Peyer's patch (tissue), 4 donors: ENCODE data around the gene BCAS3. TPM values are rescaled to one million over a fixed set of nuclear protein-coding genes. Genes with fewer than 3 reads are reported as not detected.

ENCODE experiments used
- DNase-seq, 3 donors: peaks; one replicate each; pipeline ENCODE4 v3.0.0-alpha.2; 2017 to 2019
- H3K27ac ChIP-seq, 4 donors: fragments of 200-600 bp; sonication (generic); one replicate each; pipeline ENCODE4 v1.5.1; 2016 to 2019
- H3K27me3 ChIP-seq, 2 donors: fragments of 200-600 bp; sonication (generic); one replicate each; pipeline ENCODE4 v1.5.1; 2019
- H3K36me3 ChIP-seq, 3 donors: fragments of 200-600 bp; sonication (generic); one replicate each; pipeline ENCODE4 v1.5.1; 2016 to 2019
- H3K4me1 ChIP-seq, 4 donors: fragments of 200-600 bp; sonication (generic); one replicate each; pipeline ENCODE4 v1.5.1; 2016 to 2019
- H3K4me3 ChIP-seq, 4 donors: fragments of 200-600 bp; sonication (generic); 1 replicate in 3 of 4; 2 replicates in 1 of 4; pipeline ENCODE4 v1.5.1; 2016 to 2019; ENCODE audit warnings: mild to moderate bottlenecking in 1 of 4
- H3K9me3 ChIP-seq, 4 donors: fragments of 200-600 bp; sonication (generic); one replicate each; pipeline ENCODE4 v1.5.1; 2016 to 2019; ENCODE audit warnings: mild to moderate bottlenecking in 1 of 4
- POLR2A ChIP-seq, 2 donors: fragments of 450-650 bp; IDR thresholded peaks; one replicate each; pipeline ENCODE4 v1.5.1; 2017; ENCODE audit warnings: antibody characterized with exemption in 2 of 2, mild to moderate bottlenecking in 2 of 2, moderate library complexity in 2 of 2
- total RNA-seq, 4 donors: library from RNA; depleted of rRNA; stranded (reverse); fragments of >200 nt; gene quantifications; one replicate each; pipeline ENCODE4 v1.1.0, GENCODE V29; 2016
- TF ChIP-seq, protein P1 (sequence below), 6 experiments: fragments of 450-650 bp in 4 of 6; fragments of 200-600 bp in 2 of 6; sonication (generic) in 1 of 6; IDR thresholded peaks; one replicate each; pipeline ENCODE4 v1.5.1; 2017 to 2019; ENCODE audit warnings: antibody characterized with exemption in 6 of 6, mild to moderate bottlenecking in 3 of 6, moderate library complexity in 1 of 6

Gene BCAS3
- total RNA-seq, 4 donors from 2014 or later: 25.7 to 109 (median 57.1) TPM

DNA sequence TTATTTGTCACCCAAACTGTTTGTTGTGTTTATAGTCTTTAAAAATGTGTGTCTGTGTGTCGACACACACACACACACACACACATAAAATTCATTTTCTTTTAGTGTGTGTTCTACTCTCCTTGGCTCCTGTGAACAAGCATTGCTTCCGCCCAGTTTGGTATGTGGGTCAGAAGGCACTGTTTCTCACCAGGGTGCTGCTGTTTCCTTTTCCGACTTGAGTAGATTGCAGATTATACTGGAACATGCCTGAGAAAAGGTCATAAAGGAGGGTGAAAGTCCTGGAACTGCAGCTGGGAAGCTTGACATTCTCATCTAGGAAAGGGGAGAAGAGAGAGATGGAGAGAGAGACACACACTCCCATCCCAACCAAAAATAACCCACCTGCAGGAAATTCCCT, 330.3 kb downstream of the BCAS3 start:
- Histone ChIP-seq H3K27me3 (no peaks in the 10 kb centered on the region), H3K36me3 (no peaks in the 10 kb centered on the region), H3K4me1 (peaks cover 0 to 5% (median 0%) of the 10 kb centered on the region in 4 donors), H3K4me3 (no peak overlapping the region), H3K9me3 (no peaks in the 10 kb centered on the region), H3K27ac (no peak overlapping the region)
- no peak for TF ChIP-seq POLR2A (IDR thresholded peaks at IDR 0.05)
- TF ChIP-seq, protein P1, sequence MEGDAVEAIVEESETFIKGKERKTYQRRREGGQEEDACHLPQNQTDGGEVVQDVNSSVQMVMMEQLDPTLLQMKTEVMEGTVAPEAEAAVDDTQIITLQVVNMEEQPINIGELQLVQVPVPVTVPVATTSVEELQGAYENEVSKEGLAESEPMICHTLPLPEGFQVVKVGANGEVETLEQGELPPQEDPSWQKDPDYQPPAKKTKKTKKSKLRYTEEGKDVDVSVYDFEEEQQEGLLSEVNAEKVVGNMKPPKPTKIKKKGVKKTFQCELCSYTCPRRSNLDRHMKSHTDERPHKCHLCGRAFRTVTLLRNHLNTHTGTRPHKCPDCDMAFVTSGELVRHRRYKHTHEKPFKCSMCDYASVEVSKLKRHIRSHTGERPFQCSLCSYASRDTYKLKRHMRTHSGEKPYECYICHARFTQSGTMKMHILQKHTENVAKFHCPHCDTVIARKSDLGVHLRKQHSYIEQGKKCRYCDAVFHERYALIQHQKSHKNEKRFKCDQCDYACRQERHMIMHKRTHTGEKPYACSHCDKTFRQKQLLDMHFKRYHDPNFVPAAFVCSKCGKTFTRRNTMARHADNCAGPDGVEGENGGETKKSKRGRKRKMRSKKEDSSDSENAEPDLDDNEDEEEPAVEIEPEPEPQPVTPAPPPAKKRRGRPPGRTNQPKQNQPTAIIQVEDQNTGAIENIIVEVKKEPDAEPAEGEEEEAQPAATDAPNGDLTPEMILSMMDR (IDR thresholded peaks at IDR 0.05): no peak
- DNase-seq: no peak

DNA sequence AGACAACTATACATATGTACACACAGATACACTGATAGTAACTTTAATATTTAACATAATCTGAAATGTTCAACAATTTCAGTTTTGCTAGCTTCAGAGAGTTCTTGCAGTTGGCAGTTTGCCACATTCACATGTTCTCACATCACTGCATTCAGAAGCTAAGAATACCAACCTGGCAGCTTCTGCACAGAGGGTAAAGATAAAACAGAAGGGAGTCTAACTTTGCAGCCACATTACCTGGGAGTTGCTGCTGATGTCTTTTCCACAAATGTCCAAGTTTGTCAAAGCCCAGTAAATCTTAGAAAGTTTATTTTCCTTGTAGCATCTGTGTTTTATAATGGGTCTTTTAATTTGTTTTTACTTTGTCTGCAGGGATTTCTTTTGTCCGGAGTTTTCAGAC, 332.0 kb downstream of the BCAS3 start:
- no peaks in the 10 kb centered on the region for H3K36me3 ChIP-seq
- TF ChIP-seq POLR2A (IDR thresholded peaks at IDR 0.05): no peak
- TF ChIP-seq, protein P1 (IDR thresholded peaks at IDR 0.05): no peak
- H3K4me3 ChIP-seq: no peak overlapping the region
- H3K27me3 ChIP-seq: no peaks in the 10 kb centered on the region
- DNase-seq: no peak
- H3K4me1 ChIP-seq: peaks cover 0 to 5% (median 0%) of the 10 kb centered on the region in 4 donors
- no peak overlapping the region for H3K27ac ChIP-seq
- H3K9me3 ChIP-seq: no peaks in the 10 kb centered on the region

DNA sequence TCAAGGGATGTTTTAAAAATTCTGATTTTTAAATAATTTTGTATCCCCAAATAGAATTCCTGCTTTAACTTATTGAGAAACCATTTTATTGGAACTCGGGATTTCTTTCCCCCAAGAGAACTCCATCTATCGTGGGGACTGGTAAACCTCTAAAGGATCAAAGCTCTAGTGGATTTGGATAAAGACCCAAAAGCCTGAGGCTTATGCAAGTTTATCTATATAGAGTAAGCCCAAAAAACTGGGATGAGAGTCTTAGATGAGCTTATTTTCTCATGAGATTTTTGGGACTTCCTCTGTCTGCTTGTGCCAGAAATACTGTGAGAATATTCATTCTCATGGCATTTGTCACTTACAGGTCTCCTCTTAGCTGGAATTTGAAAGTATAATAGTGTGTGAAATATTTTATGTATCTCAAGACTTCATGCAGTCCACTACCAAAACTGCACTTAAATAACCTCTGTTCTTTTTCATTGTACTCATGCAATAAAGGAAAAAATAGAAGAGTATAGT, 333.1 kb downstream of the BCAS3 start:
- no peak overlapping the region for H3K4me3 ChIP-seq
- no peaks in the 10 kb centered on the region for H3K27me3 ChIP-seq
- TF ChIP-seq, protein P1 (IDR thresholded peaks at IDR 0.05): no peak
- no peak for TF ChIP-seq POLR2A (IDR thresholded peaks at IDR 0.05)
- no peaks in the 10 kb centered on the region for H3K36me3 ChIP-seq
- DNase-seq: no peak
- H3K4me1 ChIP-seq: peaks cover 0 to 5% (median 0%) of the 10 kb centered on the region in 4 donors
- H3K27ac ChIP-seq: no peak overlapping the region
- no peaks in the 10 kb centered on the region for H3K9me3 ChIP-seq

DNA sequence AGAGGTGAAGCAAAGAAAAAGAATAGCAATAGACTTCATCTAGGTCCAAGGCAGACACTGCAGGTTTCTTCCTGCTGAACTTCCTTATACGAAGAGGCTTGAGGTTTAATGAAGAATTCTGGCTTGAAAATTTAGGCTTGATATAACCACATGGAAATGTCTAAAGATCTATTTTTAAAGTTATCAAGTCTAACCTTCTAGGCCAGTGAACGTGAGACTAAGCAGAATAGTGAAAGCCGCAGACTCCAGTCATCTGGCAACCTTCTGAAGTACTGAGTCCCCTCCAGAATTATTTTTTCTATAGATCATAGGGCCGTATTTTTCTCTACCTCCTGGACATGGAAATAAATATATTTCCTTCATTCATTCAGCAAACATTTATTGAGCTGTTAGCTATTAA, 333.6 kb downstream of the BCAS3 start:
- TF ChIP-seq, protein P1 (IDR thresholded peaks at IDR 0.05): no peak
- no peak for TF ChIP-seq POLR2A (IDR thresholded peaks at IDR 0.05)
- Histone ChIP-seq H3K27ac (no peak overlapping the region), H3K9me3 (no peaks in the 10 kb centered on the region), H3K27me3 (no peaks in the 10 kb centered on the region), H3K4me1 (peaks cover 0 to 5% (median 0%) of the 10 kb centered on the region in 4 donors), H3K36me3 (no peaks in the 10 kb centered on the region), H3K4me3 (no peak overlapping the region)
- no peak for DNase-seq

DNA sequence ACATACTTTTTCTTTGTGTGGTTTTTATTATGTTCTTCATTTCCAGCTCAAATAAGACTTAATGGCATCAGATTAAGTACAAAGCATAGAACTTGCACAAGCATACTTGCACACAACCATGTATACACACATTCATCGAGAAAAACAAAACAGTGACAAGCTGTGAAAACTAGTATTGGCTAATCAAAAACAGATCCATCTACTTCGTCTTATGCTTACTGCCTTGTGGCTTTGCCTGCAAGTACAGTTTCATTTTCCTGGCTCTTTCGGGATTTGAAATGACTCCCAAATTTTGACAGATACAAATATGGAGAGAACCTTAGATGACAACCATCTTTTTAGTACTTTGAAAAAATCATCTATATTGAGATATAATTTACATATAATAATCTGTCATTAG, 338.3 kb downstream of the BCAS3 start:
- Histone ChIP-seq H3K27ac (no peak overlapping the region), H3K27me3 (no peaks in the 10 kb centered on the region), H3K36me3 (no peaks in the 10 kb centered on the region), H3K4me1 (no peaks in the 10 kb centered on the region), H3K9me3 (no peaks in the 10 kb centered on the region), H3K4me3 (no peak overlapping the region)
- no peak for TF ChIP-seq POLR2A (IDR thresholded peaks at IDR 0.05)
- TF ChIP-seq, protein P1 (IDR thresholded peaks at IDR 0.05): no peak
- no peak for DNase-seq
